HCT116 (cell line): Measurements from ENCODE around the gene RGP1. TPM values are rescaled to one million over a fixed set of nuclear protein-coding genes. Genes with fewer than 3 reads are reported as not detected.

Experiments used
- ATAC-seq: fragments of 200-7000 bp; cut with Tn5 transposase; 2 replicates; pipeline ENCODE4 v1.9.1; 2020; ENCODE audit warnings: mild to moderate bottlenecking, moderate library complexity
- BruUV-seq: library from RNA; stranded (reverse); fragments of 400-500 nt; replicated peaks from 2 replicates; lab custom pipeline; 2021; lab: Mats Ljungman, UMichigan
- CTCF ChIA-PET: fragments of 300-600 bp; sonication (Branson Sonifier 250); formaldehyde crosslinking; loops from one replicate; lab custom pipeline; 2021; ENCODE audit warnings: antibody characterized with exemption; lab: Charles Lee
- POLR2A ChIA-PET: fragments of 300-600, 350-600 bp; sonication (Branson Sonifier 250); formaldehyde crosslinking; loops from one replicate; lab custom pipeline; 2021; ENCODE audit warnings: antibody characterized with exemption; lab: Charles Lee
- RAD21 ChIA-PET, 2 experiments: fragments of 300-600 bp; sonication (Branson Sonifier 250); formaldehyde crosslinking; loops; one replicate each; lab custom pipeline; 2023; ENCODE audit warnings: low total read pairs in 2 of 2; ENCODE audit not compliant: uncharacterized antibody in 2 of 2, unreplicated experiment in 2 of 2, low non-redundant PET in 1 of 2; lab: Charles Lee
- DNase-seq: peaks from one replicate; pipeline ENCODE4 v3.0.0-alpha.2; 2010; ENCODE audit warnings: low read depth, low spot score
- H2AFZ ChIP-seq: fragments of 200-600 bp; shearing (Covaris generic), sonication (generic); 2 replicates; pipeline ENCODE4 v1.6.1; 2017; ENCODE audit warnings: low read depth, mixed run types, mixed read lengths, antibody characterized with exemption, low read length; ENCODE audit not compliant: poor library complexity, severe bottlenecking
- H3K27ac ChIP-seq: 2 replicates; pipeline ENCODE4 v1.5.1; 2012; ENCODE audit warnings: low read depth, low read length
- H3K27me3 ChIP-seq: fragments of 200-600 bp; sonication (generic); 2 replicates; pipeline ENCODE4 v1.6.1; 2016; ENCODE audit warnings: mixed run types, low read length, mixed read lengths; ENCODE audit not compliant: insufficient read depth
- H3K36me3 ChIP-seq, 2 experiments: fragments of 200-500 bp in 1 of 2; fragments of 200-600 bp in 1 of 2; sonication (Bioruptor generic) in 1 of 2; sonication (generic) in 1 of 2; 2 replicates each; pipeline versions ENCODE4 v1.5.1 to v1.6.1; 2014 to 2016; ENCODE audit warnings: low read length in 2 of 2, inconsistent platforms in 1 of 2, mixed read lengths in 1 of 2, mixed run types in 1 of 2; ENCODE audit not compliant: insufficient read depth in 2 of 2, control insufficient read depth in 1 of 2
- H3K4me1 ChIP-seq, 2 experiments: fragments of 200-600 bp in 1 of 2; sonication (generic) in 1 of 2; 2 replicates each; pipeline versions ENCODE4 v1.5.1 to v1.6.1; 2012 to 2017; ENCODE audit warnings: low read length in 2 of 2, inconsistent platforms in 1 of 2, mild to moderate bottlenecking in 1 of 2, mixed read lengths in 1 of 2, mixed run types in 1 of 2, moderate library complexity in 1 of 2; ENCODE audit not compliant: insufficient read depth in 2 of 2, control insufficient read depth in 1 of 2
- H3K4me2 ChIP-seq: fragments of 200-600 bp; sonication (generic); 2 replicates; pipeline ENCODE4 v1.6.1; 2017; ENCODE audit warnings: mixed run types, low read length, mixed read lengths
- H3K4me3 ChIP-seq, 2 experiments: fragments of 200-600 bp in 1 of 2; sonication (generic) in 1 of 2; replicated peaks in 1 of 2; 2 replicates each; pipeline ENCODE4 v1.5.1; 2011 to 2016; ENCODE audit warnings: low read length in 2 of 2, control low read depth in 1 of 2, low read depth in 1 of 2, mild to moderate bottlenecking in 1 of 2, mixed read lengths in 1 of 2, mixed run types in 1 of 2
- H3K79me2 ChIP-seq: fragments of 200-600 bp; sonication (generic); 2 replicates; pipeline ENCODE4 v1.6.1; 2017; ENCODE audit warnings: mild to moderate bottlenecking, mixed run types, low read length, moderate library complexity, mixed read lengths; ENCODE audit not compliant: insufficient read depth
- H3K9ac ChIP-seq: fragments of 200-600 bp; sonication (generic); 2 replicates; pipeline ENCODE4 v1.6.1; 2016; ENCODE audit warnings: low read length, mixed read lengths
- H3K9me2 ChIP-seq: fragments of 200-600 bp; sonication (generic), shearing (Covaris generic); 2 replicates; pipeline ENCODE4 v1.6.1; 2017; ENCODE audit warnings: mixed run types, mild to moderate bottlenecking, moderate library complexity; ENCODE audit not compliant: insufficient read depth
- H3K9me3 ChIP-seq, 2 experiments: fragments of 200-500 bp in 1 of 2; fragments of 200-600 bp in 1 of 2; sonication (Bioruptor generic) in 1 of 2; sonication (generic) in 1 of 2; 2 replicates each; pipeline ENCODE4 v1.6.1; 2014 to 2017; ENCODE audit warnings: low read length in 2 of 2, mixed read lengths in 2 of 2, inconsistent platforms in 1 of 2, low read depth in 1 of 2, mild to moderate bottlenecking in 1 of 2, mixed run types in 1 of 2, moderate library complexity in 1 of 2; ENCODE audit not compliant: control insufficient read depth in 1 of 2, insufficient read depth in 1 of 2
- H4K20me1 ChIP-seq: fragments of 200-600 bp; sonication (generic), shearing (Covaris generic); 2 replicates; pipeline ENCODE4 v1.6.1; 2017; ENCODE audit warnings: mixed run types, mild to moderate bottlenecking, moderate library complexity; ENCODE audit not compliant: insufficient read depth
- ATF3 ChIP-seq: IDR thresholded peaks from 2 replicates; pipeline ENCODE4 v1.6.1; 2012
- CBX3 ChIP-seq: IDR thresholded peaks from 2 replicates; pipeline ENCODE4 v1.6.1; 2012; ENCODE audit warnings: low read depth
- CEBPB ChIP-seq: IDR thresholded peaks from 2 replicates; pipeline ENCODE4 v1.6.1; 2012; ENCODE audit warnings: low read depth
- CTCF ChIP-seq, 3 experiments: fragments of 200-600 bp in 1 of 3; sonication (generic) in 1 of 3; IDR thresholded peaks in 2 of 3; conservative IDR thresholded peaks in 1 of 3; 2 replicates each; pipeline ENCODE4 v1.5.1; 2012 to 2017; ENCODE audit warnings: low read depth in 2 of 3, low read length in 2 of 3, antibody characterized with exemption in 1 of 3, borderline replicate concordance in 1 of 3, control low read depth in 1 of 3, mild to moderate bottlenecking in 1 of 3, mixed read lengths in 1 of 3, mixed run types in 1 of 3, moderate library complexity in 1 of 3; ENCODE audit not compliant: insufficient read depth in 1 of 3
- EGR1 ChIP-seq: IDR thresholded peaks from 2 replicates; pipeline ENCODE4 v1.6.1; 2012; ENCODE audit warnings: low read depth
- EZH2 ChIP-seq: fragments of 200-600 bp; sonication (generic); IDR thresholded peaks from 2 replicates; pipeline ENCODE4 v1.6.1; 2017; ENCODE audit warnings: antibody characterized with exemption, mixed run types
- EZH2phosphoT487 ChIP-seq: fragments of 200-600 bp; IDR thresholded peaks from 2 replicates; pipeline ENCODE4 v1.6.1; 2018; ENCODE audit warnings: antibody characterized with exemption, borderline replicate concordance
- FOSL1 ChIP-seq: IDR thresholded peaks from 2 replicates; pipeline ENCODE4 v1.6.1; 2012; ENCODE audit warnings: low read depth
- JUND ChIP-seq: IDR thresholded peaks from 2 replicates; pipeline ENCODE4 v1.6.1; 2012
- MAX ChIP-seq: IDR thresholded peaks from 2 replicates; pipeline ENCODE4 v1.6.1; 2012
- POLR2A ChIP-seq: IDR thresholded peaks from 2 replicates; pipeline ENCODE4 v1.7.0; 2011; ENCODE audit warnings: borderline replicate concordance; ENCODE audit not compliant: insufficient read depth, insufficient read length; ENCODE audit errors: extremely low read depth
- POLR2AphosphoS5 ChIP-seq: IDR thresholded peaks from 2 replicates; pipeline ENCODE4 v1.6.1; 2011; ENCODE audit warnings: mild to moderate bottlenecking, low read depth, low read length, moderate library complexity
- RAD21 ChIP-seq: IDR thresholded peaks from 2 replicates; pipeline ENCODE4 v1.6.1; 2012; ENCODE audit warnings: low read depth, mild to moderate bottlenecking
- SP1 ChIP-seq: IDR thresholded peaks from 2 replicates; pipeline ENCODE4 v1.6.1; 2012; ENCODE audit warnings: low read depth
- SRF ChIP-seq: IDR thresholded peaks from 2 replicates; pipeline ENCODE4 v1.6.1; 2012; ENCODE audit warnings: low read depth
- TCF7L2 ChIP-seq: IDR thresholded peaks from 2 replicates; pipeline ENCODE4 v1.7.0; 2011; ENCODE audit warnings: borderline replicate concordance, inconsistent platforms; ENCODE audit not compliant: insufficient read depth, insufficient read length; ENCODE audit errors: extremely low read depth
- YY1 ChIP-seq: IDR thresholded peaks from 2 replicates; pipeline ENCODE4 v1.6.1; 2011; ENCODE audit warnings: low read length, low read depth, moderate library complexity, mild to moderate bottlenecking; ENCODE audit not compliant: insufficient replicate concordance; ENCODE audit errors: extremely low read depth
- ZFX ChIP-seq: fragments of 450-650 bp; IDR thresholded peaks from 2 replicates; pipeline ENCODE4 v1.6.1; 2017
- ZNF274 ChIP-seq: fragments of 200-500 bp; sonication (Bioruptor generic); IDR thresholded peaks from 2 replicates; pipeline ENCODE4 v1.6.1; 2014; ENCODE audit warnings: mild to moderate bottlenecking, low read depth, low read length, inconsistent platforms
- intact Hi-C: fragments of 100-400 bp; cut with micrococcal nuclease; formaldehyde crosslinking; loops from 2 replicates; pipeline ENCODE4 v1.10.0; 2022
- total RNA-seq: library from RNA; stranded (reverse); gene quantifications from one replicate; pipeline ENCODE4 v1.2.1, GENCODE V29; 2021; ENCODE audit not compliant: unreplicated experiment

Gene RGP1
- total RNA-seq, 1 experiment from 2014 or later: 32.6 TPM

- ChIA-PET POLR2A (no interaction called here), CTCF (no interaction called here), RAD21 (no interaction called here)
- H3K4me1 ChIP-seq: peaks cover 6 to 10% of the 10 kb centered on the region in 2 experiments; a peak in 3 of 4 replicates
- no peaks in the 10 kb centered on the region for H3K27me3 ChIP-seq
- peaks cover 40% of the 10 kb centered on the region for H3K79me2 ChIP-seq
- H3K27ac ChIP-seq: no peak overlapping the region
- DNase-seq (no peak), ATAC-seq (no peak)
- no peak overlapping the region for H3K9ac ChIP-seq
- no peak overlapping the region for H3K4me3 ChIP-seq
- TF ChIP-seq EZH2phosphoT487 (no peak), ZFX (no peak), SRF (no peak), EGR1 (no peak), POLR2A (no peak), MAX (no peak), POLR2AphosphoS5 (no peak), FOSL1 (no peak), ATF3 (no peak), SP1 (no peak), TCF7L2 (no peak), CTCF (IDR thresholded peaks at IDR 0.05 in 2 of 3, conservative IDR thresholded peaks at IDR 0.05 in 1 of 3; ENCODE audit: borderline replicate concordance in 1 of 3, insufficient read depth in 1 of 3, low read depth in 2 of 3, low read length in 2 of 3) (no peak), JUND (no peak), CBX3 (no peak), ZNF274 (no peak), CEBPB (no peak), RAD21 (no peak), EZH2 (no peak), YY1 (no peak)
- intact Hi-C loops: no loop called here
- no TSS peak for BruUV-seq
- no peaks in the 10 kb centered on the region for H3K9me2 ChIP-seq
- no peaks in the 10 kb centered on the region for H3K9me3 ChIP-seq
- H3K36me3 ChIP-seq: no peaks in the 10 kb centered on the region
- H3K4me2 ChIP-seq: no peak overlapping the region
- H2AFZ ChIP-seq: no peak overlapping the region
- H4K20me1 ChIP-seq: no peaks in the 10 kb centered on the region
These were observed 14.1 kb downstream of the RGP1 start for GRCh38 chr9:35763181-35763580.
